Endothelial cell of umbilical vein (primary cell): Measurements from ENCODE around the gene NPTX1. TPM values are rescaled to one million over a fixed set of nuclear protein-coding genes. Genes with fewer than 3 reads are reported as not detected.

Experiments used
- BruUV-seq: library from RNA; stranded (reverse); fragments of 400-500 nt; replicated peaks from 2 replicates; lab custom pipeline; 2021; lab: Mats Ljungman, UMichigan
- CTCF ChIA-PET: fragments of 300-600, 350-600 bp; sonication (Branson Sonifier 250); formaldehyde crosslinking; loops from one replicate; lab custom pipeline; 2021; ENCODE audit warnings: antibody characterized with exemption, inconsistent platforms; lab: Charles Lee
- POLR2A ChIA-PET: fragments of 300-600, 350-600 bp; sonication (Branson Sonifier 250); formaldehyde crosslinking; loops from one replicate; lab custom pipeline; 2021; ENCODE audit warnings: antibody characterized with exemption, inconsistent platforms; lab: Charles Lee
- DNase-seq: peaks from one replicate; pipeline ENCODE4 v3.0.0-alpha.2; 2011; ENCODE audit warnings: low read depth, low spot score
- FAIRE-seq: peaks from 2 replicates; lab custom pipeline; 2011; peaks lifted over from hg19 to GRCh38; lab: Jason Lieb, UNC
- H2AFZ ChIP-seq: 2 replicates; pipeline ENCODE4 v1.6.0; 2012; ENCODE audit warnings: low read depth, low read length, control low read depth, inconsistent platforms
- H3K27ac ChIP-seq: 2 replicates; pipeline ENCODE4 v1.5.1; 2011; ENCODE audit warnings: low read depth, mild to moderate bottlenecking, control low read depth, low read length, moderate library complexity; ENCODE audit not compliant: insufficient read depth
- H3K27me3 ChIP-seq, 2 experiments: 2 replicates each; pipeline versions ENCODE4 v1.6.0 to v1.6.1; 2011; ENCODE audit warnings: low read length in 2 of 2, mixed read lengths in 1 of 2; ENCODE audit not compliant: control insufficient read depth in 2 of 2, insufficient read depth in 2 of 2
- H3K36me3 ChIP-seq, 2 experiments: 2 replicates in 1 of 2; 3 replicates in 1 of 2; pipeline ENCODE4 v1.5.1; 2011; ENCODE audit warnings: low read length in 2 of 2, mild to moderate bottlenecking in 1 of 2, moderate library complexity in 1 of 2; ENCODE audit not compliant: control insufficient read depth in 2 of 2, insufficient read depth in 2 of 2; ENCODE audit errors: extremely low read depth in 1 of 2
- H3K4me1 ChIP-seq: 3 replicates; pipeline ENCODE4 v1.5.1; 2011; ENCODE audit warnings: mild to moderate bottlenecking, low read length; ENCODE audit not compliant: control insufficient read depth, insufficient read depth; ENCODE audit errors: extremely low read depth
- H3K4me2 ChIP-seq: 2 replicates; pipeline ENCODE4 v1.6.1; 2011; ENCODE audit warnings: low read length, control low read depth, mixed read lengths; ENCODE audit not compliant: insufficient read depth
- H3K4me3 ChIP-seq, 3 experiments: fragments of 200-600 bp in 1 of 3; sonication (generic), shearing (Covaris generic) in 1 of 3; replicated peaks in 1 of 3; 2 replicates each; pipeline ENCODE4 v1.5.1; 2011 to 2016; ENCODE audit warnings: control low read depth in 3 of 3, low read length in 3 of 3, mild to moderate bottlenecking in 2 of 3, inconsistent platforms in 1 of 3, low read depth in 1 of 3, moderate library complexity in 1 of 3; ENCODE audit not compliant: insufficient read depth in 1 of 3
- H3K79me2 ChIP-seq: 2 replicates; pipeline ENCODE4 v1.6.0; 2012; ENCODE audit warnings: low read length, inconsistent platforms; ENCODE audit not compliant: control insufficient read depth, insufficient read depth
- H3K9ac ChIP-seq: replicated peaks from 2 replicates; pipeline ENCODE3; 2011; ENCODE audit warnings: low read length, control low read depth; ENCODE audit not compliant: insufficient read depth; ENCODE audit errors: extremely low read depth
- H3K9me1 ChIP-seq: replicated peaks from 3 replicates; pipeline ENCODE4 v1.6.0; 2011; ENCODE audit warnings: mild to moderate bottlenecking, low read length; ENCODE audit not compliant: control insufficient read depth, insufficient read depth; ENCODE audit errors: extremely low read depth
- H3K9me3 ChIP-seq: replicated peaks from 2 replicates; pipeline ENCODE4 v1.5.1; 2012; ENCODE audit warnings: low read length, inconsistent platforms; ENCODE audit not compliant: control insufficient read depth, insufficient read depth
- H4K20me1 ChIP-seq: replicated peaks from 2 replicates; pipeline ENCODE3; 2011; ENCODE audit warnings: mild to moderate bottlenecking, low read length; ENCODE audit not compliant: control insufficient read depth, insufficient read depth; ENCODE audit errors: extremely low read depth
- CTCF ChIP-seq, 2 donors: IDR thresholded peaks; 1 replicate in 1 of 2; 2 replicates in 1 of 2; pipeline ENCODE4 v1.5.1; 2011; ENCODE audit warnings: low read length in 2 of 2, mild to moderate bottlenecking in 2 of 2, moderate library complexity in 2 of 2, control low read depth in 1 of 2, inconsistent platforms in 1 of 2, low read depth in 1 of 2; ENCODE audit not compliant: insufficient read depth in 1 of 2; ENCODE audit errors: extremely low read depth in 1 of 2
- MAX ChIP-seq: IDR thresholded peaks from 2 replicates; pipeline ENCODE4 v1.6.1; 2011; ENCODE audit not compliant: insufficient read depth, insufficient read length
- MYC ChIP-seq: IDR thresholded peaks from one replicate; pipeline ENCODE4 v1.6.1; 2011; ENCODE audit warnings: mild to moderate bottlenecking, low read depth, low read length
- POLR2A ChIP-seq: IDR thresholded peaks from 2 replicates; pipeline ENCODE4 v1.6.1; 2012; ENCODE audit warnings: low read depth, mild to moderate bottlenecking, control low read depth, low read length
- dilution Hi-C: fragments of 300-500 bp; cut with MboI; formaldehyde crosslinking; loops from one replicate; pipeline ENCODE4 v1.15.0; 2019; ENCODE audit warnings: low sequenced_read_pairs; ENCODE audit not compliant: extremely low pct_ligation_motif_present
- intact Hi-C: fragments of 100-400 bp; cut with micrococcal nuclease; formaldehyde crosslinking; loops from one replicate; pipeline ENCODE4 v1.10.0; 2022
- polyA plus RNA-seq, 4 experiments: library from polyadenylated mRNA; depleted of rRNA in 3 of 4; stranded (reverse) in 3 of 4; unstranded in 1 of 4; fragments of >200 nt; gene quantifications; 2 replicates each; pipeline versions ENCODE4 v1.2.1 to v1.2.3, GENCODE V29; 2011 to 2012; ENCODE audit warnings: missing spikeins in 1 of 4
- total RNA-seq: library from RNA; stranded (reverse); gene quantifications from 2 replicates; pipeline ENCODE4 v1.2.3, GENCODE V29; 2021

Gene NPTX1
- total and polyA plus RNA-seq, 2 donors (not counting 3 experiments of a cell fraction or from before 2014, with no cell fraction given): 0.03 TPM; not detected in 1

GRCh38 chr17:80482058-80482318 lies 5.6 kb upstream of the NPTX1 start:
- Histone ChIP-seq H2AFZ (no peak overlapping the region), H3K27me3 (peaks cover 36 to 46% of the 10 kb centered on the region in 2 experiments), H3K9me1 (no peaks in the 10 kb centered on the region), H4K20me1 (no peaks in the 10 kb centered on the region), H3K9me3 (no peaks in the 10 kb centered on the region), H3K79me2 (no peaks in the 10 kb centered on the region), H3K4me3 (no peak overlapping the region), H3K27ac (no peak overlapping the region), H3K4me1 (no peaks in the 10 kb centered on the region), H3K9ac (no peak overlapping the region), H3K4me2 (no peak overlapping the region), H3K36me3 (no peaks in the 10 kb centered on the region)
- dilution Hi-C loops (no loop called here), intact Hi-C loops (no loop called here)
- no peak for TF ChIP-seq CTCF (IDR thresholded peaks at IDR 0.05; ENCODE audit: extremely low read depth in 1 of 2, insufficient read depth in 1 of 2, low read depth in 1 of 2, low read length in 2 of 2)
- DNase-seq (no peak), FAIRE-seq (no peak)
- POLR2A ChIA-PET: no interaction called here
- BruUV-seq: no TSS peak
- CTCF ChIA-PET: interaction anchor here (1.1 kb wide), 1 partner anchor 94 kb away, joined by 3 read pairs; no protein-coding TSS in a partner anchor

- no peaks in the 10 kb centered on the region for H3K9me3 ChIP-seq
- H3K4me3 ChIP-seq: no peak overlapping the region
- DNase-seq (no peak), FAIRE-seq (no peak)
- no peaks in the 10 kb centered on the region for H3K79me2 ChIP-seq
- no peak overlapping the region for H3K4me2 ChIP-seq
- no peaks in the 10 kb centered on the region for H3K9me1 ChIP-seq
- no peaks in the 10 kb centered on the region for H4K20me1 ChIP-seq
- H2AFZ ChIP-seq: no peak overlapping the region
- no peaks in the 10 kb centered on the region for H3K36me3 ChIP-seq
- TF ChIP-seq MAX: no peak
- no peak for TF ChIP-seq POLR2A
- TF ChIP-seq CTCF (IDR thresholded peaks at IDR 0.05; ENCODE audit: extremely low read depth in 1 of 2, insufficient read depth in 1 of 2, low read depth in 1 of 2, low read length in 2 of 2): no peak
- TF ChIP-seq MYC: no peak
- no TSS peak for BruUV-seq
- intact Hi-C loops: no loop called here
- H3K27ac ChIP-seq: no peak overlapping the region
- no peaks in the 10 kb centered on the region for H3K4me1 ChIP-seq
- peaks cover 41 to 44% of the 10 kb centered on the region in 2 experiments for H3K27me3 ChIP-seq
- CTCF ChIA-PET: interaction anchor here (1.1 kb wide), 1 partner anchor 94 kb away, joined by 3 read pairs; no protein-coding TSS in a partner anchor
- no peak overlapping the region for H3K9ac ChIP-seq
- dilution Hi-C loops: no loop called here
- POLR2A ChIA-PET: no interaction called here
These were observed 5.1 kb upstream of the NPTX1 start for GRCh38 chr17:80481284-80482057.
